K562 (cell line): Measurements from ENCODE around the gene PLAAT3.

Experiments used
- CCAR2 ChIP-seq: fragments of 200-400 bp; formaldehyde crosslinking; IDR thresholded peaks from 2 replicates; pipeline ENCODE4 v1.6.1; 2017; ENCODE audit warnings: mild to moderate bottlenecking, low read depth, low read length
- E2F4 ChIP-seq: sonication (generic); formaldehyde crosslinking; IDR thresholded peaks from 2 replicates; pipeline ENCODE4 v1.8.0; 2022; ENCODE audit warnings: mild to moderate bottlenecking, low read depth, missing genetic modification reagents
- MXD1 ChIP-seq: fragments of 250-450 bp; sonication (Bioruptor Pico); IDR thresholded peaks from 2 replicates; pipeline ENCODE4 v1.8.0; 2021; ENCODE audit warnings: borderline replicate concordance, mild to moderate bottlenecking, moderate library complexity; ENCODE audit not compliant: poor library complexity, severe bottlenecking
- POLR2AphosphoS5 ChIP-seq: IDR thresholded peaks from 2 replicates; pipeline ENCODE4 v1.6.1; 2011; ENCODE audit warnings: mild to moderate bottlenecking, low read depth, low read length, moderate library complexity; ENCODE audit not compliant: control insufficient read depth, insufficient read depth
- SETDB1 ChIP-seq: IDR thresholded peaks from one replicate; pipeline ENCODE4 v1.6.1; 2012; ENCODE audit warnings: low read length, control low read depth, inconsistent platforms
- SMAD3 ChIP-seq: fragments of 450-650 bp; formaldehyde crosslinking; conservative IDR thresholded peaks from 2 replicates; pipeline ENCODE4 v1.4.0; 2020; ENCODE audit warnings: mild to moderate bottlenecking
- ZNF140 ChIP-seq: fragments of 250-450 bp; sonication (Bioruptor Pico); IDR thresholded peaks from 2 replicates; pipeline ENCODE4 v1.8.0; 2021; ENCODE audit warnings: moderate library complexity, mild to moderate bottlenecking, inconsistent platforms
- ZNF263 ChIP-seq: sonication (generic); formaldehyde crosslinking; IDR thresholded peaks from 2 replicates; pipeline ENCODE4 v1.8.0; 2022; ENCODE audit warnings: mild to moderate bottlenecking, missing genetic modification reagents, borderline replicate concordance
- ZNF696 ChIP-seq: fragments of 250-450 bp; sonication (Bioruptor Pico); conservative IDR thresholded peaks from 2 replicates; pipeline ENCODE4 v1.4.0; 2020; ENCODE audit warnings: mild to moderate bottlenecking, moderate library complexity

- TF ChIP-seq MXD1 (no peak), ZNF140 (CRISPR knock-in tag) (no peak), POLR2AphosphoS5 (no peak), E2F4 (no peak), CCAR2 (no peak), ZNF263 (CRISPR knock-in tag) (no peak), ZNF696 (CRISPR knock-in tag) (no peak), SETDB1 (no peak), SMAD3 (no peak)
These were observed 27.5 kb upstream of the PLAAT3 start for GRCh38 chr11:63641727-63642126.
